Stimulated activated CD4-positive, alpha-beta T cell treated with anti-CD3 and anti-CD28 coated beads, Interleukin-2, amount 100 ng/mL, for 4 hours (primary cell): ENCODE data around the gene ETFA.

ENCODE experiments used
- DNase-seq: peaks from one replicate; pipeline ENCODE4 v3.0.0-alpha.2; 2020; ENCODE audit warnings: low read depth

ETFA gene

GRCh38 chr15:76311100-76311953 is at the start of gene ETFA:
Gene ETFA, minus strand, starts transcription at chr15:76311469. Its CDS starts 81 bp downstream, at chr15:76311388.
- DNase-seq, result peak; percentile 87

DNA sequence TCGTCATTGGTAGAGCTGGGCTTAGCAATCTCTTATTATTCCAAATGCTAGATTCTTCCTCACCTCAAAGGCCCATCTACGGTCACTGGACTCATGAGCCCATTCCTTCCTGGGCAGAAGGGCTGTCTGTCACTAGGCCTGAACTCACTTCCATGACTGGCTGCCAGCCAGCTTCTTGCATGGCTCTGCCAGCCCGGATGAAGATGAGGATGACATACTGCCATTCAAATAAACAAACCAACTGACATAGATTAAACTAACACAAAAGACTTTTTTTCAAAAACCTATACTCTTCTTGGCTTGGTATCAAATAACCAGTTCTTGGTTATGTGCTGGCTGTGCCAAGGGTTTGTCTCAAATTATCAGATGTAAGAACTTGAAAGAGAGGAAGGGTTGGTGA is 49.1 kb upstream of the ETFA start:
- DNase-seq, result no peak

- no peak for DNase-seq
Observed at GRCh38 chr15:76359152-76359551, 47.9 kb upstream of the ETFA start.

- no peak for DNase-seq
Observed at GRCh38 chr15:76358453-76358852, 47.2 kb upstream of the ETFA start.

DNA sequence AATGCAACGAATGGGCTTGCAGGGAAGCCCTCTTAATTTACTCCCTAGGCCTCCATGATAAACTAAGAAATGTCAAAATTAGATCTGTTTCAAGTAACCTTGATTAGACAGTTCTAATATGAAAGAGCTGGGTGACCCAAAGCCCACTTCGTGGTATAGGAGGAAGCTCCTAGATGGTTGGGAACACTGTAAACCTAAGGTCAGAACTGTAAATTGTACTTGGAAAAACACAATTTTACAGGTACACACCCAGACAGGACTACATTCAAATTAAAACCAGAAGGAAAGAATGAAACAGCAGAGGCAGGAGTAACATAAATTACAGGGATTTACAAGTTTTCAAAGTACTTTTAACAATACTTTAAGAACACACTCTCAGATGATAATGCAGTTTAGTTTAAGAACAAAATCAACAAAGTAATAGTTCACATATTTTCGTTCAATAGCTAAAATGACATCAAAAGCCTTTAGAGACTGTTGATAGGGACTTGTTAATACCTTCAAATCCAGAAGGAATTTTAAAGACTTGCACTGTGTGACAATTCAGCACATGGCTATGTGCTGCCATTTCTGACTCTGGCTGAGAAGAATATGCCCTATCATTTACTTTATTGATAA is 43.7 kb upstream of the ETFA start:
- no peak for DNase-seq

GRCh38 chr15:76353903-76354302 is 42.6 kb upstream of the ETFA start:
- no peak for DNase-seq

DNA sequence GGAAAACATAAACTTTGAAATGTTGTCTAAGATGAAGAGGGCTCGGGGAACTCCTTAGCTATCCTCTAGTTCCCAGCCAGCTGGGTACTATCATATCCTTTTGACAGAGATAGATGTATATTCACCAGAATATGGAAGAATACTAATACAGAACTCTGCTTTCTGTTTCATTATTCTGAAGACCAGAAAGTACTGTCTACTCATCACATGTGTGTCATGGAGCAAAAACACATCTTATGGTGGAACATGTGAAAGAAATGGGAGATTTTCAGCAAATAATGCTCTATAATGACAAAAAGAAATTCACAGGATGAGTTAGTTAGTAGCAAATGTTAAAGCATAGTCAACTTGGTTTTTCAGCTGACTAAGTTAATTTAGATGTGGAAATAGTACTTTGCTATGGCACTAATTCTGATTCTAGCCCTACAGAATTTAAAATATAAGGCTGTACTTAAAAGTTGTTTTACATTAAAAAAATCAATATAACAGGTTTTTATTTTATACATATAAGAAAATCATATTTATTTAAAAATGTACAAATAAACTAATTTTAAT is 41.8 kb upstream of the ETFA start:
- no peak for DNase-seq

- DNase-seq, result no peak
Observed at GRCh38 chr15:76349301-76350070, 38.2 kb upstream of the ETFA start.

DNA sequence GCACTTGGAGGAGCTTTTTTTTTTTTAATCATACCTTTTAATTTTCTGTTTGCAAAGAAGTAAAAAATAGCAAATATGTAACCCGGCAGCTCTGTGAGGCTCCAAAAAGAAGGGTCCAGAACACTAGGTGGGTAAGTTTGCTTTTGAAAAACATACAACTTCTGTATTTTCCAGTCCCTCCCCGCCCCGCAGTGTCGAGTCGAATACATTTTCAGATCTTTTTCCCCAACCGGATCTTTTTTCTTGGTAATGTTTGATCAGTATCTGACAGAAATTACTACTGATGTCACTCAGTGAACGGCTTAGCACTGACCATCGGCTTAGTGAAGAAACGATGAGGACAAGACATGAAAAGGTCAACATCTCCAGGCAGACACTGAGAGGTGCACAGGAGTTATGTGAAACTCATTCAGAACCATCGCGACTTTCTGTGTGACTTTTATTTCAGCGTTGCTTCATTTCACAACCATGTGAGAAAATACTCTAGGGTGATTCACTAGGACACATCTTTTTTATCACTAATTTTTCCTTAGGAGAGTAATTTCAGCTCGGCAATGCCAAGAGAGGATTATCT is 36.3 kb upstream of the ETFA start:
- no peak for DNase-seq

DNA sequence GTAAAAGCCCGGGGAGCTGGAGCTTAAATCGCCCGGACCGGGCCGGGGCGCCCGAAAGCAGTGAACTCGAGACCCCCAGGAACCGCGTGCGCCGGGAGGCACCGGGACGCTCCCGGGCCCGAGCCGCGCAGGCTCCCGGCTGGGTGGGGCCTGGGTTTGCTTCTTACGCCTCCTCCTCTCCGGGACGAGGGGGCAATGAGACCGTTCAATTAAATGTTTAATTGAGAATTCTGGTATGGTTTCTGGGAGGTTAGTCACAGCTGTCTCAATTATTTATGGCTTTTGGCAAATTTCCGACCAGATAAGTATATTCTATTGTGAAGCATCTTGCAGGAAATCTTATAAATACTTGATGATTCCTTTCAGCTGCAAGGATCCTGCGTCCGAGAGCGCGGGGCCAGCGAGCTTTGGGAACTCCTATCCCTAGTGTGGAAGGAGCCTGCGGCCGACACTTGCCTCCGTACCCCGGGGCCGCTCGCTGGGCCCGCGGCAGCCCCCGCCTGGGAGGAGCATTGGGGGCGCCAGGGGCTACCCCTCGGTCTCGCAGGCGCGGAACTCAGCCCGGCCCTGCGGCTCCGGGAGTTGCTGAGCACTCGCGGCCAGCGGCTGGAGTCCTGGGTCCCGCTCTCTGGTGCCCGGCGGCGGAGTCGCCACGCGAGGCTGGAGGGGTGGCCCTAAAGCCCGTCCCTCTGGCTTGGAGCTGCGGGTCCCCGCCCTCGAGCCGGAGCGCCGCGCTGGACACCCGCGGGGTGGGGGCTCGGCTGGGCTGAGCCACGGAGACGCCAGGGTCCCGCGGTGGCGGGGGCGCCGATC is 35.6 kb upstream of the ETFA start:
- no peak for DNase-seq

- no peak for DNase-seq
Observed at GRCh38 chr15:76345880-76346668, 34.8 kb upstream of the ETFA start.

DNA sequence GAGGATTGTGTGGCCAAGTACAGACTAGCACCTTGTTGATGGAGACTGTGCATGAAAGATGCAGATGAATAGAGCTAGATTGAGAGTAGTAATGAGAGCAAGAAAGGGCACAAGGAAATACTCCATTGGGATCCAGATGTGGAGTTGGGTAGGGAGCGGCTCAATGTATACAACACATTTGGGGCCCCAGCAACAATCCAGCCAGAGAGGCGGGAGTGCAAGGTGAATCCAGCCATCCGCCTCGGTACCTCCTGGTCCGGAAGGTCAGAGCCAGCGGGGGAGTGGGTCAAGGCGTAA is 34.3 kb upstream of the ETFA start:
- no peak for DNase-seq

- no peak for DNase-seq
Observed at GRCh38 chr15:76344893-76345582, 33.8 kb upstream of the ETFA start.

DNA sequence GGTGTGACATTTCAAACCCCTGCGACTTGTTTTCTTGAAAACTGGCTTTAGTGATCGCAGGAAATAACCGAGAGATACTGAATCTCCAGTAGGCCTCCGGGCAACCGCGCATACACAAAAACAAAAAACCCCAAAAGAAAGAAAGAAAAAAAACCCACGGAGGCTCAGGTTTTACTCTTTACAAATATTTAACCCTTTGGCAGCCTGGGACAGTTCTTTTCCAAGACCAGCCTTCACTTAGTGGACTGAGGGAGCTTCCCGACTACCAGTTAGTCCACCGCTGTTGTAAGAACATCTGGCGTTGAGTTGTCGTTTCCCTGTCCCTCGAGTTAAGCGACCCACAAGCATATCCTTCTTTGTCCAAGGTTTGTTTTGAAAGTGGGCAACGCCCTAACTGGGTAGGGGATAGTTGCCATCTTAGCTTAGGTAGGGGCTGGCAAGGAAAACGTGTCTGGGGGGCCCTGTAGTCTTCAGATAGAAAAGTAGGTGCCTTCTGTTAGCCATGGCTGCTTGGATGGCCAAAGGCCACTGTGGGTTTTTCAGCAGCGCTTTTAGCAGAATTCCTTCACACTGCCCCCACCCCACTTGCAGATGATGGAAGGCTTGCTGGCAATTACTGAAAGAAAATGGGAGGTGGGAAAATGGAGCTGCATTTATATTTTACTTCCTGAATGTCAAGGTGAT is 32.2 kb upstream of the ETFA start:
- DNase-seq, result no peak

GRCh38 chr15:76342382-76343201 is 31.3 kb upstream of the ETFA start:
- DNase-seq, result no peak

DNA sequence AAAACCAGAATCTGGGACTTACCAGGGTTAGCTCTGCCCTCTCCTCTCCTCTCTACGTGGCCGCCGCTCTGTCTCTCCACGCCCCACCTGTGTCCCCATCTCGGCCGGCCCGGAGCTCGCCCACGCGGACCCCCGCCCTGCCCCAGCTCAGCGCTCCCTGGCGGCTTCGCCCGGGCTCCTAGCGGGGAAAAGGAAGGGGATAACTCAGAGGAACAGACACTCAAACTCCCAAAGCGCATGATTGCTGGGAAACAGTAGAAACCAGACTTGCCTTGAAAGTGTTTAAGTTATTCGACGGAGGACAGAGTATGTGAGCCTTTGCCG is 30.8 kb upstream of the ETFA start:
- no peak for DNase-seq

GRCh38 chr15:76341366-76342057 is 30.2 kb upstream of the ETFA start:
- no peak for DNase-seq

- DNase-seq, result no peak
Observed at GRCh38 chr15:76340803-76341365, 29.6 kb upstream of the ETFA start.
